IMR-90 (cell line): Measurements from ENCODE around the gene FHDC1. TPM values are rescaled to one million over a fixed set of nuclear protein-coding genes. Genes with fewer than 3 reads are reported as not detected.

Experiments used
- ATAC-seq: fragments of 200-7000 bp; cut with Tn5 transposase; 2 replicates; pipeline ENCODE4 v1.9.1; 2020; ENCODE audit warnings: low read depth, mild to moderate bottlenecking, moderate library complexity
- BruUV-seq: library from RNA; stranded (reverse); fragments of 400-500 nt; replicated peaks from 2 replicates; lab custom pipeline; 2021; lab: Mats Ljungman, UMichigan
- CTCF ChIA-PET: fragments of 300-600 bp; formaldehyde crosslinking; extraction: SDS; loops from one replicate; lab custom pipeline; 2021; ENCODE audit warnings: antibody characterized with exemption; lab: Yijun Ruan, JAX
- POLR2A ChIA-PET: fragments of 300-600 bp; sonication (Branson Sonifier 250); formaldehyde crosslinking; loops from one replicate; lab custom pipeline; 2022; ENCODE audit warnings: antibody characterized with exemption; ENCODE audit not compliant: unreplicated experiment; lab: Charles Lee
- DNase-seq: peaks from one replicate; pipeline ENCODE4 v3.0.0; 2013
- H2AFZ ChIP-seq: replicated peaks from 2 replicates; pipeline ENCODE3; 2013; ENCODE audit warnings: low read length, mild to moderate bottlenecking; ENCODE audit not compliant: poor library complexity
- H2AK5ac ChIP-seq: 2 replicates; pipeline ENCODE4 v1.6.1; 2013; ENCODE audit warnings: low read depth, low read length, inconsistent platforms
- H2AK9ac ChIP-seq: replicated peaks from 2 replicates; pipeline ENCODE3; 2013; ENCODE audit warnings: mild to moderate bottlenecking, low read depth, low read length, moderate library complexity; ENCODE audit not compliant: poor library complexity
- H2BK120ac ChIP-seq: 2 replicates; pipeline ENCODE4 v1.6.1; 2013; ENCODE audit warnings: low read depth, low read length, inconsistent platforms
- H2BK15ac ChIP-seq: 3 replicates; pipeline ENCODE4 v1.6.1; 2013; ENCODE audit warnings: low read depth, low read length, inconsistent platforms
- H2BK20ac ChIP-seq: 2 replicates; pipeline ENCODE4 v1.6.1; 2013; ENCODE audit warnings: low read depth, mild to moderate bottlenecking, inconsistent platforms, low read length, moderate library complexity
- H2BK5ac ChIP-seq: 2 replicates; pipeline ENCODE4 v1.6.1; 2013; ENCODE audit warnings: mild to moderate bottlenecking, low read depth, low read length, inconsistent platforms; ENCODE audit not compliant: poor library complexity, severe bottlenecking
- H3K14ac ChIP-seq: replicated peaks from 2 replicates; pipeline ENCODE4 v1.6.1; 2013; ENCODE audit warnings: low read depth, low read length, inconsistent platforms
- H3K18ac ChIP-seq: 2 replicates; pipeline ENCODE4 v1.6.1; 2013; ENCODE audit warnings: low read depth, low read length, control low read depth
- H3K23ac ChIP-seq: 2 replicates; pipeline ENCODE4 v1.6.1; 2013; ENCODE audit warnings: low read depth, low read length, inconsistent platforms
- H3K27ac ChIP-seq: 2 replicates; pipeline ENCODE4 v1.5.1; 2013; ENCODE audit warnings: mild to moderate bottlenecking, control low read depth, low read length; ENCODE audit not compliant: insufficient read depth
- H3K27me3 ChIP-seq: 2 replicates; pipeline ENCODE4 v1.6.1; 2013; ENCODE audit warnings: low read length; ENCODE audit not compliant: control insufficient read depth, insufficient read depth
- H3K36me3 ChIP-seq: 2 replicates; pipeline ENCODE4 v1.6.1; 2013; ENCODE audit warnings: low read length, mixed read lengths; ENCODE audit not compliant: control insufficient read depth, insufficient read depth
- H3K4ac ChIP-seq: 2 replicates; pipeline ENCODE4 v1.6.1; 2013; ENCODE audit warnings: low read depth, low read length, inconsistent platforms
- H3K4me1 ChIP-seq: 2 replicates; pipeline ENCODE4 v1.6.1; 2013; ENCODE audit warnings: low read length, mixed read lengths; ENCODE audit not compliant: control insufficient read depth, insufficient read depth
- H3K4me2 ChIP-seq: 2 replicates; pipeline ENCODE4 v1.6.1; 2013; ENCODE audit warnings: low read depth, mild to moderate bottlenecking, control low read depth, low read length, moderate library complexity
- H3K4me3 ChIP-seq: 2 replicates; pipeline ENCODE4 v1.5.1; 2013; ENCODE audit warnings: low read depth, mild to moderate bottlenecking, control low read depth, low read length, moderate library complexity; ENCODE audit not compliant: insufficient read depth
- H3K56ac ChIP-seq: 2 replicates; pipeline ENCODE4 v1.6.1; 2013; ENCODE audit warnings: low read length, inconsistent platforms; ENCODE audit not compliant: insufficient read depth; ENCODE audit errors: extremely low read depth
- H3K79me1 ChIP-seq, 2 experiments: 2 replicates each; pipeline ENCODE4 v1.6.1; 2013; ENCODE audit warnings: low read length in 2 of 2, inconsistent platforms in 1 of 2, low read depth in 1 of 2
- H3K9ac ChIP-seq: 2 replicates; pipeline ENCODE4 v1.6.1; 2013; ENCODE audit warnings: low read depth, low read length, control low read depth
- H3K9me1 ChIP-seq: 2 replicates; pipeline ENCODE4 v1.6.1; 2013; ENCODE audit warnings: low read length, inconsistent platforms; ENCODE audit not compliant: insufficient read depth
- H3K9me3 ChIP-seq: 2 replicates; pipeline ENCODE4 v1.6.1; 2013; ENCODE audit warnings: low read length; ENCODE audit not compliant: control insufficient read depth, insufficient read depth
- H4K20me1 ChIP-seq: 2 replicates; pipeline ENCODE4 v1.6.1; 2013; ENCODE audit warnings: low read length, inconsistent platforms; ENCODE audit not compliant: insufficient read depth
- H4K5ac ChIP-seq: 2 replicates; pipeline ENCODE4 v1.6.1; 2013; ENCODE audit warnings: mild to moderate bottlenecking, low read depth, low read length, control low read depth
- H4K8ac ChIP-seq, 2 experiments: 2 replicates each; pipeline ENCODE4 v1.6.1; 2013; ENCODE audit warnings: low read depth in 2 of 2, low read length in 2 of 2, control low read depth in 1 of 2, inconsistent platforms in 1 of 2
- H4K91ac ChIP-seq: 2 replicates; pipeline ENCODE4 v1.6.1; 2013; ENCODE audit warnings: low read depth, low read length, inconsistent platforms; ENCODE audit not compliant: insufficient read depth
- BHLHE40 ChIP-seq: fragments of 150-350 bp; IDR thresholded peaks from 2 replicates; pipeline ENCODE4 v1.6.1; 2016; ENCODE audit warnings: mild to moderate bottlenecking, low read depth, low read length
- CHD1 ChIP-seq: IDR thresholded peaks from 2 replicates; pipeline ENCODE4 v1.6.1; 2012; ENCODE audit warnings: low read depth, low read length, improper control_type of control experiment
- FOS ChIP-seq: fragments of 150-350 bp; IDR thresholded peaks from 2 replicates; pipeline ENCODE4 v1.6.1; 2016; ENCODE audit warnings: low read depth, low read length
- MAFK ChIP-seq: IDR thresholded peaks from 2 replicates; pipeline ENCODE4 v1.6.1; 2012; ENCODE audit warnings: low read depth, low read length, improper control_type of control experiment
- MAZ ChIP-seq: IDR thresholded peaks from 2 replicates; pipeline ENCODE4 v1.6.1; 2012; ENCODE audit warnings: low read depth, mild to moderate bottlenecking, low read length, improper control_type of control experiment, moderate library complexity, borderline replicate concordance
- MXI1 ChIP-seq: IDR thresholded peaks from 2 replicates; pipeline ENCODE4 v1.6.1; 2012; ENCODE audit warnings: low read depth, mild to moderate bottlenecking, low read length, moderate library complexity, borderline replicate concordance
- NFE2L2 ChIP-seq: fragments of 150-350 bp; IDR thresholded peaks from 2 replicates; pipeline ENCODE4 v1.6.1; 2016; ENCODE audit warnings: low read depth, mild to moderate bottlenecking, low read length
- POLR2A ChIP-seq: IDR thresholded peaks from 2 replicates; pipeline ENCODE4 v1.6.1; 2012; ENCODE audit warnings: mild to moderate bottlenecking, low read depth, low read length
- RAD21 ChIP-seq: IDR thresholded peaks from 2 replicates; pipeline ENCODE4 v1.6.1; 2012; ENCODE audit warnings: low read length, improper control_type of control experiment
- RCOR1 ChIP-seq: IDR thresholded peaks from 2 replicates; pipeline ENCODE4 v1.6.1; 2012; ENCODE audit warnings: mild to moderate bottlenecking, low read length, improper control_type of control experiment; ENCODE audit not compliant: insufficient replicate concordance
- RFX5 ChIP-seq: IDR thresholded peaks from 2 replicates; pipeline ENCODE4 v1.8.0; 2012; ENCODE audit warnings: low read depth, mild to moderate bottlenecking, low read length, moderate library complexity
- SMC3 ChIP-seq: fragments of 150-350 bp; IDR thresholded peaks from 2 replicates; pipeline ENCODE4 v1.6.1; 2016; ENCODE audit warnings: low read depth, mild to moderate bottlenecking, antibody characterized with exemption, low read length, moderate library complexity
- USF2 ChIP-seq: fragments of 150-350 bp; IDR thresholded peaks from 2 replicates; pipeline ENCODE4 v1.6.1; 2017; ENCODE audit warnings: mild to moderate bottlenecking, antibody characterized with exemption, low read length, low read depth
- WGBS, 2 experiments: methylation state at CpG; one replicate each; pipeline versions ENCODE4 v1.1.5 to v1.1.7; 2013; ENCODE audit warnings: missing lambda C conversion rate in 2 of 2; ENCODE audit not compliant: insufficient read length in 1 of 2; ENCODE audit errors: extremely low coverage in 2 of 2; 5-methylcytosine and 5-hydroxymethylcytosine counted together
- dilution Hi-C: fragments of 300-500 bp; cut with HindIII; formaldehyde crosslinking; loops from one replicate; pipeline ENCODE4 v1.14.3; 2018; ENCODE audit warnings: low sequenced_read_pairs; ENCODE audit not compliant: unreplicated experiment
- in situ Hi-C: fragments of 300-500 bp; cut with MboI; formaldehyde crosslinking; loops from 3 replicates; pipeline ENCODE4 v1.14.3; 2019; ENCODE audit warnings: low sequenced_read_pairs, inconsistent platforms, mixed read lengths
- intact Hi-C: fragments of 100-400 bp; cut with micrococcal nuclease; formaldehyde crosslinking; loops from 2 replicates; pipeline ENCODE4 v1.10.0; 2022
- polyA plus RNA-seq, 3 experiments: library from polyadenylated mRNA; depleted of rRNA; stranded (reverse); fragments of >200 nt; gene quantifications; 2 replicates each; pipeline ENCODE4 v1.2.3, GENCODE V29; 2012; ENCODE audit warnings: low replicate concordance in 1 of 3
- total RNA-seq: library from RNA; depleted of rRNA; stranded (reverse); fragments of >200 nt; gene quantifications from 2 replicates; pipeline ENCODE4 v1.2.3, GENCODE V29; 2012
- TF ChIP-seq, protein P1 (sequence below): conservative IDR thresholded peaks from 2 replicates; pipeline ENCODE4 v1.5.1; 2012; ENCODE audit warnings: mild to moderate bottlenecking, low read depth, low read length, improper control_type of control experiment
- TF ChIP-seq, protein P2 (sequence below): fragments of 150-350 bp; IDR thresholded peaks from 2 replicates; pipeline ENCODE4 v1.6.1; 2016; ENCODE audit warnings: low read depth, mild to moderate bottlenecking, low read length, moderate library complexity, borderline replicate concordance

FHDC1 gene
- total and polyA plus RNA-seq, 2 of the 4 experiments (the other 2 are of a cell fraction), result under 0.01 to 0.09 TPM

- Histone ChIP-seq H3K27ac (no peak overlapping the region), H3K4me1 (no peaks in the 10 kb centered on the region), H3K9me3 (peaks cover 10% of the 10 kb centered on the region), H4K8ac (no peak overlapping the region), H3K18ac (no peak overlapping the region), H2AK5ac (no peak overlapping the region), H3K79me1 (no peaks in the 10 kb centered on the region), H3K23ac (no peak overlapping the region), H2BK15ac (no peak overlapping the region), H2AK9ac (no peak overlapping the region), H3K4ac (no peak overlapping the region), H2AFZ (no peak overlapping the region), H4K5ac (no peak overlapping the region), H3K14ac (no peak overlapping the region), H4K91ac (no peak overlapping the region), H4K20me1 (no peaks in the 10 kb centered on the region), H3K56ac (no peak overlapping the region), H2BK5ac (no peak overlapping the region), H2BK20ac (no peak overlapping the region), H3K9ac (no peak overlapping the region), H2BK120ac (no peak overlapping the region), H3K4me3 (no peak overlapping the region), H3K4me2 (no peak overlapping the region), H3K36me3 (peaks cover 3% of the 10 kb centered on the region; the same call in 1 of the 2 replicates), H3K27me3 (no peaks in the 10 kb centered on the region), H3K9me1 (no peaks in the 10 kb centered on the region)
- POLR2A ChIA-PET, result no interaction called here
- BruUV-seq, result no TSS peak
- no peak for TF ChIP-seq RCOR1
- no peak for TF ChIP-seq CHD1
- TF ChIP-seq MAZ, result no peak
- TF ChIP-seq, protein P1, sequence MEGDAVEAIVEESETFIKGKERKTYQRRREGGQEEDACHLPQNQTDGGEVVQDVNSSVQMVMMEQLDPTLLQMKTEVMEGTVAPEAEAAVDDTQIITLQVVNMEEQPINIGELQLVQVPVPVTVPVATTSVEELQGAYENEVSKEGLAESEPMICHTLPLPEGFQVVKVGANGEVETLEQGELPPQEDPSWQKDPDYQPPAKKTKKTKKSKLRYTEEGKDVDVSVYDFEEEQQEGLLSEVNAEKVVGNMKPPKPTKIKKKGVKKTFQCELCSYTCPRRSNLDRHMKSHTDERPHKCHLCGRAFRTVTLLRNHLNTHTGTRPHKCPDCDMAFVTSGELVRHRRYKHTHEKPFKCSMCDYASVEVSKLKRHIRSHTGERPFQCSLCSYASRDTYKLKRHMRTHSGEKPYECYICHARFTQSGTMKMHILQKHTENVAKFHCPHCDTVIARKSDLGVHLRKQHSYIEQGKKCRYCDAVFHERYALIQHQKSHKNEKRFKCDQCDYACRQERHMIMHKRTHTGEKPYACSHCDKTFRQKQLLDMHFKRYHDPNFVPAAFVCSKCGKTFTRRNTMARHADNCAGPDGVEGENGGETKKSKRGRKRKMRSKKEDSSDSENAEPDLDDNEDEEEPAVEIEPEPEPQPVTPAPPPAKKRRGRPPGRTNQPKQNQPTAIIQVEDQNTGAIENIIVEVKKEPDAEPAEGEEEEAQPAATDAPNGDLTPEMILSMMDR, result no peak
- TF ChIP-seq, protein P2, sequence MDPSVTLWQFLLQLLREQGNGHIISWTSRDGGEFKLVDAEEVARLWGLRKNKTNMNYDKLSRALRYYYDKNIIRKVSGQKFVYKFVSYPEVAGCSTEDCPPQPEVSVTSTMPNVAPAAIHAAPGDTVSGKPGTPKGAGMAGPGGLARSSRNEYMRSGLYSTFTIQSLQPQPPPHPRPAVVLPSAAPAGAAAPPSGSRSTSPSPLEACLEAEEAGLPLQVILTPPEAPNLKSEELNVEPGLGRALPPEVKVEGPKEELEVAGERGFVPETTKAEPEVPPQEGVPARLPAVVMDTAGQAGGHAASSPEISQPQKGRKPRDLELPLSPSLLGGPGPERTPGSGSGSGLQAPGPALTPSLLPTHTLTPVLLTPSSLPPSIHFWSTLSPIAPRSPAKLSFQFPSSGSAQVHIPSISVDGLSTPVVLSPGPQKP, result no peak
- TF ChIP-seq RFX5, result no peak
- no peak for TF ChIP-seq POLR2A
- TF ChIP-seq MAFK, result no peak
- TF ChIP-seq MXI1, result no peak
- TF ChIP-seq SMC3, result no peak
- TF ChIP-seq USF2, result no peak
- TF ChIP-seq BHLHE40, result no peak
- no peak for TF ChIP-seq RAD21
- TF ChIP-seq FOS, result no peak
- no peak for TF ChIP-seq NFE2L2
- no peak for ATAC-seq
- dilution Hi-C loops, result no loop called here
- DNase-seq, result no peak
- no CpG with 5 or more reads among the region's 3 CpGs for WGBS, 2 experiments
- in situ Hi-C loops, result no loop called here
- CTCF ChIA-PET, result no interaction called here
- intact Hi-C loops, result no loop called here
These were observed 18.4 kb upstream of the FHDC1 start for GRCh38 chr4:152917543-152918395.
